GM18909 (cell line): ENCODE measurements around the gene AFAP1.

Source experiments
- ATAC-seq: cut with Tn5 transposase; IDR thresholded peaks from one replicate; pipeline ENCODE4 v1.9.1; 2021; ENCODE audit warnings: mild to moderate bottlenecking; ENCODE audit not compliant: unreplicated experiment, poor library complexity

Gene AFAP1

DNA sequence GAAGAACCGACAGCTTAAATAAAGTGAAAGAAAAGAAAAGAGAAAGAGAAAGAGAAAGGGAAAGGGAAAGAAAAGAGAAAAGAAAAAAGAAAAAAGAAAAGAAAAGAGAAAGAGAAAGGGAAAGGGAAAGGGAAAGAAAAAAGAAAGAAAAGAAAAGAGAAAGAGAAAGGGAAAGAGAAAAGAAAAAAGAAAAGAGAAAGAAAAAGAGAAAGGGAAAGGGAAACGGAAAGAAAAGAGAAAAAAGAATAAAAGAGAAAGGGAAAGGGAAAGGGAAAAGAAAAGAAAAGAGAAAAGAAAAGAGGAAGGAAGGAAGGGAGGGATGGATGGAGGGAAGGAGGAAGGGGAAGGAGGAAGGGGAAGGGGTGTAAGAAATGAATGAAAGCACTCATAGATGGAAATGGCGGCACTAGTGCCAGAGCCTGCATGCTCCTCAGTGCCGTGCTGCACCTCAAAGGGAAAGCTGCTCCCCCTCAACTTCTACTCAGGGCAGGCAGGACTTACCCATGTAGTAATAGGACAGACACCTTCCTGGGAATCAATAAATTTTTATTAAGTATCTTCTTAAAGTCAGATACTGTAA, 70.7 kb downstream of the AFAP1 start:
- no peak for ATAC-seq

DNA sequence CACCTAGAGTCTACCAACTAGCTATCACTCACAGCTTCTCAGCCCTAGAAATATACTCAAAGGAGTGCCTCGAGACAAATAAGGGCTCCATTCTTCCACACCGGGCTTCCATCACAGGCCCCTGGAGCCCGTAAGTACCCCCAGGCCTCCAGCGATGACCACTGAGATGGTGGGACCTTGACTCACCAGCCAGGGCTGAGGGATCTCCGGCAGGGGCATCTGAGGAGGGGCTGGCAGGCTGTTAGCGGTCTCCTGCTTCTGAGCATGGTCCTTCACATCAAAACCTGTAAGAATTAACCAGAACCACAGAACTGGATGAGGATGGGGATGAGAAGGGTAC, 71.3 kb downstream of the AFAP1 start:
- ATAC-seq = no peak

DNA sequence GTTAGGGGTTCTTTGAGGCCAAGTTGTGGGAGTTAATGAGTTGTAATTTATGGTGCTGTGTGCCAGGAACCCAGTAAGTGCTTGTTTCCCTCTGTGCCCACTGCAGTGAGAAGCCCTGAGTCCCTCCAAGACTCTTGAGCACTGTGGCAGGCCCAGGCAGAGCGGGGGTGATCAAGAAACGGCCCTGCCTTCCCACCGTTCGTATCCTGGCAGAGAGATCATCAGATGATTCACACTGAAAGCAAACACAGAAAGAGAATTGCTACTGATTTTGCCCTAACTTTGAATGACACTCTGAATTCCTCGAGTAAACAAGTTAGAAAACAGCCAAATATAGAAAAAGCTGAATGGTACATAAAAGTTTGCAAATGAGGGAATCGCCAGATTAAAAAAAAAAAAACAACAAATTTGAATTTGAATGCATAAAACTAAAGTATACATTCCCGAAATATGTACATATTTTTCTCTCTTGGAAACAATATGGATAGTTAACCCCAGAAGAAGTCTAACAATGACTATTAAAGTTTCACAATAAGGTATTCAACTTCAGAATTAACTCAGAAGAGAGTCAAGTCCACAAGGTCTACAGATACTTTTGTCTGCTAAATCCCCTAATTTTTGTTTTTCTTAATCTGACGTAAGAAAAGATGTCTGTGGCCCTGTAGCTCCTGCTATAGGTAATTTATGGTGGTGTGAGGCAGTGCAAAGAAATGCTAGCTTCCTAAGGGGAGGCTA, 71.8 kb downstream of the AFAP1 start:
- no peak for ATAC-seq

DNA sequence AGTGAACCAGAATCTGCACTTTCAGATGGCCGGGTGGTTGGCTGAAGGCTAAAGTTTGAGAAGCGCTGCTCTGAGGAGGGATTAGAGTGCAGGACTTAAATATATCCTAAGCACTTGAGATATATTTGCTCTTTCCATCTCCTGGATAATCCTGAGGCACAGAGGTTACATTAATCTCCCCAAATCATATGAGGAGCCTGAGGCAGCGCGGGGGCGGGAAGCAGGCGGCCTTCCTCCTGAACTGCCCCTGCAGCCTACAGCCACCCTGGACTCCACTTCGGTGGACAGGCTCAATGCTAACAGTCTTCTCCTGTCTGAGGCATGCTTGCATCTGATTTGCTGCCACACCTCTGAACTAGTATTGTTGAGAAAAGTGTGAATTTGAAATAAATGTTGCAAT, 72.5 kb downstream of the AFAP1 start:
- ATAC-seq = no peak

DNA sequence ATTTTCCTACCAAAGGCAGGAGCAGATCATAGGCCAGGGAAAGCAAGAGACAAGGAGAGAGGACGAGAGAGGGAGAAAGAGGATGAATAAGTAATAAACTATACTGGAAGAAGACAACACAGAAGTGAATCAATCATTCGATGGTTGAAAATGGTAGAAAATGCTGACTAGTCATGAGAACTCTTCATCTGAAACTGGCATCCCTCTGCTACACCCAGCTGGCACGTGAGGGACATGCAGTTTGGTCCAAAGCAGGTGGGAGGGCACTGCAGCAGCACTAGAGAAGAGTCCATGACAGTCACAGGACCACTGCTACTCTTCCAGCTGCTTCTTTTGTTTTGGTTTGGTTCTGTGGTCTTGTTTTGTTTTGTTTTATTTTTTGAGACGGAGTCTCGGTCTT, 74.1 kb downstream of the AFAP1 start:
- no peak for ATAC-seq

DNA sequence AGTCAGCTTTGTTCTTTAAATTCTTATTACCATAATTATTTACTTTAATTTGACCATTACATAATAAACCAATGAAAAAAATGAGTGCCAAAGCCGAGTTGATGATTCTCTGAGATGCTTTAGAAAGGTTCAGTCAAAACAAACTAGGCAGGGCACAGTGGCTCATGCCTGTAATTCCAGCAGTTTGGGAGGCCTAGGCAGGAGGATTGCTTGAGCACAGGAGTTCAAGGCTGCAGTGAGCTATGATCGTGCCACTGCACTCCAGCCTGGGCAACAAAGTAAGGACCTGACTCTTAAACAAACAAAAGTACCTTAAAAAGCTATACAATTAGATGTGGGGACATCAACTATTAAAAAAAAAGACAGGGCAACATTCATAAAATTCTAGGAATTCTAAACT, 75.0 kb downstream of the AFAP1 start:
- no peak for ATAC-seq

DNA sequence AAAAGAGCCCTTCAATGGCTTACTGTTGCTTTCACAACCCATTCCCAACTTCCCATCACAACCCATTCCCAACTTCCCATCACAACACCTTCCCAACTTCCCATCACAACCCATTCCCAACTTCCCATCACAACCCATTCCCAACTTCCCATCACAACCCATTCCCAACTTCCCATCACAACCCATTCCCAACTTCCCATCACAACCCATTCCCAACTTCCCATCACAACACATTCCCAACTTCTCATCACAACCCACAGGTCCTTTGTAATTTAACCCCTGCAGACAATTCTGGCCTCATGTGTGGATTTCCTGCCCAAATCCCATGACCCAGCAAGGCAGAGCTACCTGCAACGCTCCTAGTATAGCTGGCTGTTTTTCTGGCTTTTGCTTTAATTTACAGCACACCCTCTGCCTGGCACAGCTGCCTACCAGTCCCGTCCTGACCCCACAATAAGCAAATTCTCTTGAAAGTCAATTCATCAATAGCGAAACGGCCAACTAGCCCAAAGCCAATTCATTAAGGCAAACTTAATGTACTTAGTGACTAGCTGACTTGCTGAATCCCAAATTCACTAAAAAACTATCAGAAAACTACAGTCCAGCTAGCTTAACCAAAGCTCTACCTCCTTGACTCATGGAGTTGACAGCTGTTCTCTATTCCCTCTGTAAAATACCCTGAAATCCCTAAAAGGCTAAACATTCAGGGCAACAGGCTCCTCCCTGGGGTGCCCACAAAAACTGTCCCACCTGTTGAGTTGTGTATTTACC, 75.6 kb downstream of the AFAP1 start:
- no peak for ATAC-seq

DNA sequence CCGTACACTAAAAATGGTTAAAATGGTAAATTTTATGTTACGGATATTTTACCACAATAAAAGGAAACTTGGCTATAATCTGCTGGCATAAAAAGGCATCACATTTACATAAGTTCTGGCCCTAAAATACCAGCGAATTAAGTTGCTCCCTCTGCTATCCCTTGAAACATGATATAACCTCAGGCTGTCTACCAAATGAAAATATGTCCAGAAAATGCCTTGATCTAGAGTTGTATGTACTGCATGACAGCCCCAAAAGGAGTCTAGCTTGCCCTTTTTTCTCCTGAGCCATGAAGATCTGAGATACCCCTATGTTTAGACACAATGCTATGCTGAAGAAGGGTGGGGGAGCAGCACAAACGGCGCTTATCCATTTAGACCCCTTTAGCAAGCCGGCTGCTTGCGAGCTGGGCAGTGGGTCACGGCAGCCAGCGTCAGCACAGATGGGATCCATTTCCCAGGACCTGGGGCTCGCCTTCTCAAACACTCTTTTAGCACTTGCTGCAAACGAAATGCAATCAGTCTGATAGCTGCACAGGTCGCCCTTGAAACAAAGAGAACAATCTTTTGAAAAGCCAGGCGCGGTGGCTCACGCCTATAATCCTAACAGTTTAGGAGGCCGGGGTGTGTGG, 77.0 kb downstream of the AFAP1 start:
- no peak for ATAC-seq

DNA sequence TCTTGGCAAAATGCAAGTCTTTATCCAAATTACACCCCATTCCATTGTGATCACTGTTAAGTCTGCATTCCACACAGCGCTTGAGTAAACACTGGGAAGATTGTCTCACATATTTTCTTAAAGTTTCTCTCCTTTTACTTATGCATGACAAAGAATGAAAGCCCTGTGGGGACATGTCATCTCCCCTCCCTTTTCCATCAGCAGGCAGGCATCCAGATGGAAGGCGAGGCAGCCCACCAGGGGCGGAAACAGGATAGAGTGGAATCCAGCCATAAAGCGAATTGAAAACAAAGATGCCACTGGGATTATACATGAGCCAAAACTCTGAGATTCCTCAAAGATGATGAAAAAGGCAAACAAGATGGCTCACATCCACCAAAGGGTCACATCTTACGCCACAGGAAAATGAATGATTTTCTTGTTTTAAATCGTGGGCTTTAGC, 78.2 kb downstream of the AFAP1 start:
- no peak for ATAC-seq

DNA sequence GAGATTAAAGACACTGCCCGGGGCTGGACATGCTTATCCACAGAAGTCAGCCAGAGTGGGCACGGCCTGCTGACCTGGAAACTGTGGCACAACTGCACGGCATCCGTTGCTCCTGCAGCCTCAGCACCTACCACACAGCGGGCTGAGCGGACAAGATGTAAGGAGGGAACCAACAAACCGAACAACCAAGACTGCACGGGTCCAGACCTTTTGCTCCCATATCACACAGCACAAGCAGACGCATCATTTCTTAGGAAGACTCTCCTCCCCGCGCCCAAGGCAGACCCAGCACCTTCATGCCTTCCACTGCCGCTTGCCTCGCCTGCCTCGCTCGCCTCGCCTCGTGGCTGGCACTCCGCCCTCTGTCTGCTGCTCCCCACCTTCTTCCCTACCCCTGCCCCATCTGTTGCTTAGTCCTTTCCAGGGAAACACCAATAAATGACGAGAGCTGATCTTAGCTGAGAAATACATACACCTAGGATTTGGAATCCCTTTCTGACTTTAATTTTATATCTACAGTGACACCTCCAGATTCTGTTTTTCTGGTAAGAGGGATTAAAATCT, 79.0 kb downstream of the AFAP1 start:
- no peak for ATAC-seq

DNA sequence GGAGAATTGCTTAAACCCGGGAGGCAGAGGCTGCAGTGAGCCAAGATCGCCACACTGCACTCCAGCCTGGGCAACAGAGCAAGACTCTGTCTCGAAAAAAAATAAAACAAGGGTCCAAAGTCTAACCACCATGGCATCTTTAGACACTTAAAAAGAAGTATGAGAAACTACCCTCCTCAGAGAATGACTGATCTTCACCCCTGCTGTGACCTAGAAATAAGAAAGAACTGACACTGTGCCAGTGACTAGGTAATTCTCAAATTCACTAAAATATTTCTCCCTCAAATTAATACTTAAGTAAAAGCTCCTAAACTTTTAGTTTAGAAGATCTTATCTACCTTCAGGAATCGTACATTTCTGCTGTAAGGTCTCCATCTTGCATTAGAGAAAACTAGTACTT, 80.3 kb downstream of the AFAP1 start:
- ATAC-seq = no peak

DNA sequence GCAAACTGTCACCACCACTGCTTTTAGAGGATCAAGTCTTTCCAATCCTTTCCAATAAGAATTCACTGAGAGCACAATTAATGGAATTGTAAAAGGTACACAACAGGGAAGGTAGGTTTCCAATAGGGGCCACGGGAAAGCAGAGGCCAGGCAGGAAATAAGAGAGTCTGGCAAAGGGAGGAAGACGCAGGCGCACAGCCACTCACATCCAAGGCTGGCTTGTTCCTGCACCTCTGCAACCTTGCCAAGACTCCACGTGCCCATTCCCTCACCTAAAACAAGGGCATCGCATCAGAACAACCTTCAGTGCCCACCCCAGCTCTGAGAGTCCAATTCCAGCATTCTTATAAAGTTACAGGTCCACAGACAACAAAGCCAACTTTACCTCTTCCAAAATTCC, 81.2 kb downstream of the AFAP1 start:
- ATAC-seq = no peak

DNA sequence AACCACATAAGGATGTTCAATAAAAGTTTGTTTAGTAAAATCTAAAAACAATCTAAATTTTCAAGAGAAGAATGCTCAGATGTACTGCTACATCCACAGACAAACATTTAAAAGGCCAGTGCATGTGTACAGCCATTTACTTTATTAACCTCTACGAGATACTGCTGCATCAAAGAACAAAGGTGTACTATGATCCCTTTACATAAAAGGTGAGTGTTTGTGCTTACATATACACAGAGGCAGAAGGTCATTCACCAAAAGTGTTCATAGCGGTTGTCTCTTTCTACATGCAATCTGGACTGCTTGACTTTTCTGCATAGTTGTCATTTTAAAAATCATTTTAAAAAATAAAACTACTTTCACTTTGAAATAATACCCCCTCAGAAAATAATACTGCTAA, 81.7 kb downstream of the AFAP1 start:
- ATAC-seq = no peak

DNA sequence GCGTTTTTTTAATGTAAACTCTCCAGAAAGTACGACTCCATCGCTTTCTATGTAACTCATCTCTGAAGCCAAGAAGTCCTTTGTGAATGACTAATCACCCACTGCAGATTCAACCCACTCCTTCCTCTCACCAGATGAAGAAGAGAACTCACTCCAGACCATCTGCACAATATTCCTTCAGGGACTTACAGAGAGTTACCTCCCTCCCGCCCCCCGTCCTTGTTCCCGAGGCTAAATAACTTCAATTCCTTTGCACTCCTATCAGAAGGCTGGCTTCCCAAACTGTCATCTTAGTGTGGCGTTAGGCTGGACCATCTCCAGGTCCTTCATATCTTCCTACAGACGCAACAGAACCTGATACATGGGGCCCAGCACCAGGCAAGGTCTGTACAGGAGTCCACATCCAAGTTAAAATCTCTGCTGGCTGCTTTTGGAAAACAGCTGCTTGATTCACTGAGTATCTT, 82.4 kb downstream of the AFAP1 start:
- ATAC-seq = no peak

DNA sequence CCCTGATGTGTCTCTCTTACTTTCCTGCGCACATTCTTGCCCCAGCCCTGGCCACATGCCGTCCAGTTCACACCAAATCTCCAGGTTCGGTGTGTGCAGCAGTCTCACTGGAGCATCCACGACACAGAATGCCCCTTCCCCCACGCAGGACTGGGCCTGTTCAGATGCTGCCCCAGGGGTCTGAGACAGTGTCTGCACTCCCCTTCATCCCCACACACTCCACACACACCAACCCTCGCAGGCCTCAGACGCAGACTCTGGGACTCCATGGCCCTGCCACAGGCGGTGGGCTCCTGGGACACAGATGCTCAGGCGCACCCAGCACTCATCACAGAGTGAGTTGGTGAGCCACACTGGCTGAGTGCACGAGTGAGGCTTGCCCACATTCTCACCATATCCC, 83.9 kb downstream of the AFAP1 start:
- no peak for ATAC-seq

DNA sequence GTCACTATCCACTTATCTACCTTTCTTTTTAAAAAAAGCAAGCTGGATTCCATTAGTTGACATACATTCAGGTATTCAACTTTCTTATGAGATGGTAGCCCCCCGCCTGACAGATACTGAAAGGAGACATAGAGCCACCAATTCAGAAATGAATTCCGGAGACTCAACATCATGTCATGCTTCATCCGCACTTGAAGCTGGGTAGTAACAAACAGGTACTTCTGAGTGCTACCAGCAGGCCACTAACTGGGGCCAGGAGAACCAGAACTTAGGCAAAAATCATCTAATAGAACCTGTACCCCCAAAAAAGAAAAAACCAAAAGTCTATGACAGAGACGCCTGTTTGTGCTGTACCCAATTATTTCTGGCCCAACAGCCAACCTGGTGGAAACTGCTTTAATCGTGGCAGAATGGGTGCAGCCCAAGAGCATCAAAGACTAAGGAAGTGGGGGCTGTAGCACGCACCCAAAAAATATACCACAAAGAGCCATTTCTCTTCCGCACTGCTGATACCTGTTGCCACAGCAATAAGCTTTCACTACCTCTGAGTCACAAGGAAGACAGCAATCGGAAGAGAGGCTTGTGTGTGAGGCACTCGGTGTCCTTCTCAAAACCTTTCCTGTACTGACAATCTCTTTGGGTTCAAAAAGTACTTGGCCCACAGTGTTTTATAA, 84.8 kb downstream of the AFAP1 start:
- no peak for ATAC-seq

DNA sequence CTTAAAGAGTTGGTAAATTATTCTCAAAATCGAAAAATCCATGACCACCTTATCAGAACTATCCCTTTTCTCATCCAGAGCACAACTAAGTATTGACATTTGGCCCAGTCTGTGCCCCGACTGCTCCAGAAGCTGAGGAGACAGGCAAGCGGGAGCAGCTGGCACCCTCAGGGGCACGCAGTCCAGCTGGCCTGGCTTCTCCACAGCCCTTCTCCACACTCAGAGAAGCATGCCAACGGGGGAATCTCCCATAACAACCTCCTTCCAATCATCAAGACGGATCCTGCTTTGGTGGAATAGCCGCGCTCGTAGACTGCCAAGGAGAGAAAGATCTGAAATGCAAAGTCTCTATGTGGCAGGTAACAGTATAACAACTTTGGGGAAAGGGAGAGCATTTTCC, 85.4 kb downstream of the AFAP1 start:
- ATAC-seq = no peak

DNA sequence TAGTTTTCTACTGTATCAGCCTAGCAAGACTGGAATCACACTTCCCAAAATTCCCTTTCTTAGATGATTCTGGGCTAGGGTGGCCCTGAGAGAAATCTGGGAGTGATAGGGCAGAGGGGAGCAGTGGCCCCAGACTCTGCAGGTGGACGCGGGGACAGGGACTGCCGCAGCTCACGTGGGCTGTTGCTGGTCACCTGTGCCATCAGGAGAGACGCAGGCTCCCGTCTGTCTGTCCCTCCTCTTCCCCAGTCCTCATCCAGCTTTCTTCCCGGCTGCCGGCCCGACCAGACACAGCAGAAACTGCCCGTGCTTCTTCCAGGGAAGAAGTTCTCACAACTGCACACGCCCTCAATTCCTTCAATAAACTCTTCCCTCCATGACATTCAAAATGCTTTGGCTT, 86.4 kb downstream of the AFAP1 start:
- ATAC-seq = no peak

DNA sequence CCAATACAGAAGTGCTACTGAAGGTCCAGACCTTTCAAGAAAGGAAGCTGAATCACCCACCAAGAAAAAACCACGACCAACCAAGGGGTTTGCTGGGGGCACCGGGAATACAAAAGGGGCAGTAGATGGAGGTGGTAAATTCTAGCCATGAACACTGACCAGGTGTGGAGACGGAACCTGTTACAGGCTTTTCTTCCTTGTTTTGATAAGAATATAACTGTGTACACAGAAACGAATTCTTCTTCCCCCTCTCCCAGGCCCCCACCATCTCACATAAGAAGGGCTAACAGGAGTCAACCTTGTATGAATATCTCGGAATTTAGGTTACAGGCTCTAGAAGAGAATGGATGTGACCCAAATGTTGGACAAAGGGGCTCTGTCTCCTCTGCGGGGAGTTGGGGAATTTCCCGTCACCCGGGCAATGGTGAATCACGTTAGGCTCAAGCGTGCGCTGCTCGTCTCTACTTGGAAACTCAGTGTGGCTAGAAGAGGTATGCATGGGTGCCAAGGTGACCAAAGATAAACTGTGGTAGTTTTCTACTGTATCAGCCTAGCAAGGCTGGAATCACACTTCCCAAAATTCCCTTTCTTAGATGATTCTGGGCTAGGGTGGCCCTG, 87.0 kb downstream of the AFAP1 start:
- no peak for ATAC-seq

DNA sequence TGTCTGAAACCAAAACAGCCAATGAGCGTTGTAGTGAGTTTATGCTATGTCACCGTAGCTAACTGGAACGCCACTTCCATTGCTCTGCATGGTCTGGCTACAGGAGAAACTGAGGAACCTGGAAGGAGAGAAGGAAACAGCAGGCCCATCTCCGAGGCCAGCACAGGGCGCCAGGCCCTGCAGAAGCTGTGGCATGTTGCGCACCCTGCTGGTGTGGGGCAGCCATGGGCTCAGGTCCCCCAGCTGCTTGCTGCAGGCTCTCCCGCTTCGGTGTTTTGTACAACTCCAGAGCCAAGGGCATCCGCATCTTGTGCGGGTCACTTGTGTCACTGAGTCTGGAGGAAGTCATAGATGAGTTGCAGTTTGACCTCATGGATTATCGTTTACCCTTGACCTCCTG, 89.2 kb downstream of the AFAP1 start:
- no peak for ATAC-seq
